ENCODE data around the gene LRP1. TPM values are rescaled to one million over a fixed set of nuclear protein-coding genes. Genes with fewer than 3 reads are reported as not detected.

The LRP1 gene
- total RNA-seq, result 236 and 285 TPM in 2 replicates

GRCh38 chr12:57127726-57128518, at the start of gene LRP1:
LRP1 (plus strand) TSS chr12:57128483; CDS start chr12:57128965, 482 bp downstream.

GRCh38 chr12:57078519-57079404, 49.5 kb upstream of the LRP1 start, which contains the start of gene NEMP1:
NEMP1 (minus strand) TSS chr12:57078791; CDS start chr12:57078745, 46 bp downstream.

GRCh38 chr12:57088354-57089270, 39.7 kb upstream of the LRP1 start, which contains the start of gene NAB2:
NAB2 (plus strand) TSS chr12:57089114; CDS start chr12:57089272, 158 bp downstream.

GRCh38 chr12:57111031-57111734, 17.1 kb upstream of the LRP1 start, which contains the start of gene STAT6:
STAT6 (minus strand) TSS chr12:57111362; CDS start chr12:57108278, 3,084 bp downstream.

GRCh38 chr12:57146961-57147944, 19.0 kb downstream of the LRP1 start, which contains the start of gene LRP1-AS:
LRP1-AS (minus strand) TSS chr12:57147619.

GRCh38 chr12:57216014-57216911, 88.0 kb downstream of the LRP1 start, which contains the start of gene NXPH4:
NXPH4 (plus strand) TSS chr12:57216794; CDS start chr12:57216970, 176 bp downstream.

GRCh38 chr12:57229634-57230380, 101.5 kb downstream of the LRP1 start, which contains the start of gene SHMT2:
SHMT2 (plus strand) TSS chr12:57229711; CDS start chr12:57229779, 68 bp downstream.

GRCh38 chr12:57250956-57251355, 122.7 kb downstream of the LRP1 start, which contains the start of gene STAC3:
STAC3 (minus strand) TSS chr12:57251187; CDS start chr12:57249636, 1,551 bp downstream.

Other genes starting within 250 kb of the LRP1 start
- not detected in 2 replicates for gene SDR9C7, start 194.1 kb upstream of the LRP1 start, total RNA-seq
- gene RDH16, start 170.9 kb upstream of the LRP1 start, total RNA-seq, result not detected in 2 replicates
- 2.0 and 4.4 TPM in 2 replicates for gene ZBTB39, start 121.9 kb upstream of the LRP1 start, total RNA-seq
- 0.32 TPM in 1 of 2 replicates, not detected in the other for gene TAC3, start 112.0 kb upstream of the LRP1 start, total RNA-seq
- gene MYO1A, start 78.4 kb upstream of the LRP1 start, total RNA-seq, result not detected in 2 replicates
- 2.0 and 4.9 TPM in 2 replicates for gene NEMP1, start 49.7 kb upstream of the LRP1 start, total RNA-seq
- 39.7 and 40.6 TPM in 2 replicates for gene NAB2, start 39.4 kb upstream of the LRP1 start, total RNA-seq
- 100 and 101 TPM in 2 replicates for gene STAT6, start 17.1 kb upstream of the LRP1 start, total RNA-seq
- gene LRP1-AS, start 19.1 kb downstream of the LRP1 start, total RNA-seq, result not detected in 2 replicates
- gene NXPH4, start 88.3 kb downstream of the LRP1 start, total RNA-seq, result 13.7 and 23.3 TPM in 2 replicates
- gene SHMT2, start 101.2 kb downstream of the LRP1 start, total RNA-seq, result 205 TPM in 2 replicates
- gene STAC3, start 122.7 kb downstream of the LRP1 start, total RNA-seq, result not detected in 2 replicates

Data from cardiac atrium fibroblast (primary cell).